LNCaP clone FGC (cell line): ENCODE data around the gene APBB2.

Source experiments
- DNase-seq: peaks from one replicate; pipeline ENCODE4 v3.0.0-alpha.2; 2011; ENCODE audit warnings: low read depth
- H3K4me3 ChIP-seq: 2 replicates; pipeline ENCODE4 v1.5.1; 2011; ENCODE audit warnings: mild to moderate bottlenecking, low read depth, low read length, control low read depth
- TF ChIP-seq, protein P1 (sequence below): IDR thresholded peaks from 2 replicates; pipeline ENCODE4 v1.5.1; 2012; ENCODE audit warnings: mild to moderate bottlenecking; ENCODE audit not compliant: control insufficient read depth, insufficient read depth; ENCODE audit errors: extremely low read depth

Gene APBB2

GRCh38 chr4:40812856-40813255, 401.5 kb downstream of the APBB2 start:
- TF ChIP-seq, protein P1, sequence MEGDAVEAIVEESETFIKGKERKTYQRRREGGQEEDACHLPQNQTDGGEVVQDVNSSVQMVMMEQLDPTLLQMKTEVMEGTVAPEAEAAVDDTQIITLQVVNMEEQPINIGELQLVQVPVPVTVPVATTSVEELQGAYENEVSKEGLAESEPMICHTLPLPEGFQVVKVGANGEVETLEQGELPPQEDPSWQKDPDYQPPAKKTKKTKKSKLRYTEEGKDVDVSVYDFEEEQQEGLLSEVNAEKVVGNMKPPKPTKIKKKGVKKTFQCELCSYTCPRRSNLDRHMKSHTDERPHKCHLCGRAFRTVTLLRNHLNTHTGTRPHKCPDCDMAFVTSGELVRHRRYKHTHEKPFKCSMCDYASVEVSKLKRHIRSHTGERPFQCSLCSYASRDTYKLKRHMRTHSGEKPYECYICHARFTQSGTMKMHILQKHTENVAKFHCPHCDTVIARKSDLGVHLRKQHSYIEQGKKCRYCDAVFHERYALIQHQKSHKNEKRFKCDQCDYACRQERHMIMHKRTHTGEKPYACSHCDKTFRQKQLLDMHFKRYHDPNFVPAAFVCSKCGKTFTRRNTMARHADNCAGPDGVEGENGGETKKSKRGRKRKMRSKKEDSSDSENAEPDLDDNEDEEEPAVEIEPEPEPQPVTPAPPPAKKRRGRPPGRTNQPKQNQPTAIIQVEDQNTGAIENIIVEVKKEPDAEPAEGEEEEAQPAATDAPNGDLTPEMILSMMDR = no peak
- no peak for DNase-seq
- H3K4me3 ChIP-seq = no peak overlapping the region

DNA sequence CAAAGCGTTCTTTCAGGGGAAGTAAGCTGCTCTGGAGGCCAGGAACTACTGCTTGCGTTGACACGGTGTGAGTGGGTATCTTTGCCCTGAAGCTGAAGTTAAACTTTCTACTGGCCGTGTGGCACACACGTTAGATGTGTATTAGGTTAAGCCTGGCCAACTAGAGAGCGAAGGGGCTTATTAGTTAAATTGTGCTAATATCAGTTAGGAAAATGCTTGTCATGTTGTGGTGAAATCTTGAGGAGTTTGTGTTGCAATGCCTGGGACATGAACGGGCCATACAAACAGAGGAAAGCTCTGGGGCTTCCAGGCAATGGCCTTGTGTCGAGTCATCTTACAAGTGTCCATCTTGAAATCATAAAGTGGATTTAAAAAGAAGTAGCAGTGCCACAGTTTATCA, 402.0 kb downstream of the APBB2 start:
- no peak overlapping the region for H3K4me3 ChIP-seq
- no peak for DNase-seq
- TF ChIP-seq, protein P1 = no peak

DNA sequence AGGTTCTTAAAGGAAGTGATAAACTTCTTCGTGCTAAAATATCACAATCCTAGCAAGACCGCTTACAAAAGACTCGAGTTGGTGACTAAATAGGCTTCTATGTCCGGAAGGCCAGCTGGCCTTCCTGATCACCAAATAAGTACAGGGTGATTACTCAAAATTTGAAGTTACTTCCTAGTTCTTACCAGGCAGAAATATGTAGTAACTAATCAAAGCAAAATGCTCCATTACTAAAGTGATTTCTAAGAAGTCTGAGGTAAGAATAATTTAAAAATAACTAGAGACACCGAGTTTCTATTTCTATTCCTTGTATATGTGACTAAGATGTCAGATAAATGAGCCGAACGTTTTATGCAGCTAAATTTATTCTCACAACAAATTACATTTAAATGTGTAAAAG, 402.4 kb downstream of the APBB2 start:
- DNase-seq = no peak
- TF ChIP-seq, protein P1 = no peak
- H3K4me3 ChIP-seq = no peak overlapping the region

DNA sequence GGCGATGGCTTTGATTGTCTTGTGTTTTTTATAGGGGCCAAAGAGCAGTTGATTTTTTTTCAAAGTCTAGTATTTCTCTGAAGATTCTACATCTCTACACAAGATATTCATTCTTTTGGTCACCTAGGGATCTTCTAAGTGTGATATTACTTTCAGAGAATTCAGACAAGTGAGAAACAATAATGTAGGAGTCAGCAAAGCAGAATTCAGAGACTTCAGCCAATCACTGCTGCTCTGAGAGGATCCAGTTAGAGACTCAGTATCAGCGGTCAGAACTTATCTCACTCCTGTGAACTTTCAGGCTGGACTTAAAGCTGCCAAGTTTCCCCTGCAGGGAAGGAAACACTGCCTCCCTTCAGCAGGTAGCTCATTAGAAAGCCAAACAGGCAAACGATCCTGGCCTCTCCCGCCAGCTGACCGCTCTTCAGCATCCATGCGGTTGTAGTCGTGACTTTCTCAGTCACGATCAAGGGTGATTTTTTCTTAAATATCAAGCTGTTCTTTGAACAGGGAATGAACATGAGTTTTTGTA, 405.4 kb downstream of the APBB2 start:
- TF ChIP-seq, protein P1 = no peak
- DNase-seq = no peak
- no peak overlapping the region for H3K4me3 ChIP-seq

- H3K4me3 ChIP-seq = no peak overlapping the region
- DNase-seq = no peak
- TF ChIP-seq, protein P1 = no peak
These were observed 409.7 kb downstream of the APBB2 start for GRCh38 chr4:40804598-40804997.

DNA sequence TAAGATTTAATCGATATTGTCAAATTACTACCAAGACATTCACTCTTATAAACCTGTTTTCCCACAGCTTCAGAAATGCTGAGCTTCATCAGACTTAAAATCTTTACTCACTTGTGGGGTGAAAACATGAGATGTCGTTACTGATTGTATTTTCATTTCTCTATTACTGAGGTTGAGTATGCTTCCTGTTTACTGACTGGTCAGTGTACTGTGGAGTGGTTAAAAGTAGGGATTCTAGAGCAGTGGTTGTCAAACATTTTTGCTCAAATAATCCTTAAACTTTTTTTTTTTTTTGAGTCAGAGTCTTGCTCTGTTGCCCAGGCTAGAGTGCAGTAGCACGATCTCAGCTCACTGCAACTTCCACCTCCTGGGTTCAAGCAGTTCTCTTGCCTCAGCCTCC, 414.3 kb downstream of the APBB2 start:
- DNase-seq = no peak
- TF ChIP-seq, protein P1 = no peak
- H3K4me3 ChIP-seq = no peak overlapping the region

DNA sequence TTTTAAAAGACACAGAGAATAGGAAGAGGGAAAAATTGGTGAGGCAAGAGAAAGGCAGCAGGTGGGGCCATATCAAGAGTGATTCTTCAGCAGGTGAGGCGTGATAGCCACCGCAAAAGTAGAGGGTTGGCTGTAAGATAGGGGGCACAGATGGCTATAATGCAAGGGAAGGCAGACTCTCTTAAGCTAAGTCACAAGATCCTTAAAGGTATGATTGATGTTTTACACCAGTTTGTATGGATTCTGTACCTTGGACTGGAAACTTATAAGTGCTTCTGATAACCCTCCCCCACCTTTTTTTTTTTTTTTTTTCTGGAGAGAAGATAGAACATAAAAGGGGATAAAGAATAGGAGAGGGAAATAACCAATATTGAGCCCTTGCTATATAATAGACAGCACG, 424.6 kb downstream of the APBB2 start:
- no peak for DNase-seq
- TF ChIP-seq, protein P1 = no peak
- H3K4me3 ChIP-seq = no peak overlapping the region
